ENCODE results near the gene HSPA12A.

Gene HSPA12A

DNA sequence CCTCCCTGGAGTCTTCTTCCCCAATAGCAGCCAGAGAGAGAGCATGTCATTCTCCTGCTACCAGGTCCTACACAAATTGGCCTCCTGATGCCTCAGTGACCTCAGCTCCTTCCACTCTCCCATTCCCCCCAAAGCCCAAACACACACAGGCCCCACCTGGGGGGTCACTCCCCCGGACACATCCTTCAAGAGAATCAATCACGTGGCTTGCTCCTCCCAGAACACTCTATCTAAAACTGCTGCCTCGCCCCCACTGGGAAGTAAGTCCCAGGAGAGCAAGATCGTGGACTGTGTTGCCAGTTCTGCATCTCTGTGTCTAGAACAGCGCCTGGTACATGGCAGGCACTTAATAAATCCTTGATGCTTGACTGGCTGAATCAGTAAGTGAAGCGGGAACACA lies 2.5 kb upstream of the HSPA12A start:
- in situ Hi-C loops (cut with MboI; ENCODE audit: low sequenced_read_pairs) = no loop called here

DNA sequence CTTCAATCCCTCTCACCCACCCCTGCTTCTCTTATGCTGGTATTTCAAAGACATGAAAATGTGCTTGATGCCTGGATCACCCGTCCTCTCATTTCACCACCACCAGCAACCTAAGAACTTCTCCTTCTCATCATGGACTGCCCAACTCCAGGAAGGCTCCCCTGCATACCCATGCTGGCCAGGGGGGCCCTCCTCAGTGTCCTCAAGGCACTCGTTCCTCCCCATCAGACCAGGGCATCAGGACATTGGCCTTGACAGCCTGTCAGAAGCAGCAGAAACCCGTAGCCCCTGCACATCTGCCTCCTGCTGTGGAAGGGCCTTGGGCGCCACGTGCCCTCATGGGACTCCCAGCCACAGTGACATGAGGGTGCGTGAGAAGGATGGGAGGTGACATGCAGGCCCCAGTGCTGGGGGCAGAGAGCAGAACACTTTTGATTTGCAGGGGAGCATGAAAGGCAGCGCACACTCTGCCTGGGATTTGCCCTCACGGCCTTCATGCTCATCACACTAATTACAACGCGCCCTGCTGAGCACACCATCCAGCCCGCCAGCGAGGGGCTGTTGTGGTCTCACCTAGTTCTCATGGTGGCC lies 1.9 kb upstream of the HSPA12A start:
- in situ Hi-C loops (cut with MboI; ENCODE audit: low sequenced_read_pairs) = no loop called here

DNA sequence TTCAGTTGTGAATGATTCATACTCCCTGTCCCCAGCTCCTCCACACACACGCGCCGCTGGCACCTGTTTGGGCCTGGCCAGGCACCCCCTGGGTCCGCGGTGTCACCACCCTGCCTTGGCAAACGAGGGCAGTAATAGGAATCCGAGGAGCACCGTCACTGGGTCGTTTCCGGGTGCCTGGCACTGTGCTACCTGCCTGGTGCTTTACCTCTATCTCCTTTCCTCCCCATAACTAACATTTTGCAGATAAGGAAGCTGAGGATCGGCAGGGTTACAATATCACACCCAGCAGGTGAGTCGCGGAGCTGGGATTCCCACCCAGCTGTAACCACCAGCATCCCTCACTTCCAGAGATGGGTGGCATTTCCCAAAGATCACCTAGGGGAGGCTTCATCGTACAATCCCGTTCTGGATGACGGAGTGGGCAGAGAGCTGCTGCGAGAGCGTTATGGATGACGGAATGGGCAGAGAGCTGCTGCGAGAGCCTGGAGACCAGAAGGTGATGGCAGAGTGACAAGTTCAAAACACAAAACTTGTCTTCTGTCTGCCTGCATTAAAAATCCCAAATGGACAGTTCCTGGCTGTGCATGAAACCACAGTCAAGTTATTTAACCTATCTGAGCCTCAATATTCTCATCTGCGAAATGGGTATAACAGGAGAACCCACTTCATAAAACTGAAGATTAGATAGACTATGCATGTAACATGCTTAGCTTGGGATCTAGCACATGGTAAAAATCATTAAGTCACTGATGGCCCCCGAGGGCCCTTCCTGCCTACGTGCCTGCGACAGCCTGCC lies 1.1 kb upstream of the HSPA12A start:
- in situ Hi-C loops (cut with MboI; ENCODE audit: low sequenced_read_pairs) = no loop called here

DNA sequence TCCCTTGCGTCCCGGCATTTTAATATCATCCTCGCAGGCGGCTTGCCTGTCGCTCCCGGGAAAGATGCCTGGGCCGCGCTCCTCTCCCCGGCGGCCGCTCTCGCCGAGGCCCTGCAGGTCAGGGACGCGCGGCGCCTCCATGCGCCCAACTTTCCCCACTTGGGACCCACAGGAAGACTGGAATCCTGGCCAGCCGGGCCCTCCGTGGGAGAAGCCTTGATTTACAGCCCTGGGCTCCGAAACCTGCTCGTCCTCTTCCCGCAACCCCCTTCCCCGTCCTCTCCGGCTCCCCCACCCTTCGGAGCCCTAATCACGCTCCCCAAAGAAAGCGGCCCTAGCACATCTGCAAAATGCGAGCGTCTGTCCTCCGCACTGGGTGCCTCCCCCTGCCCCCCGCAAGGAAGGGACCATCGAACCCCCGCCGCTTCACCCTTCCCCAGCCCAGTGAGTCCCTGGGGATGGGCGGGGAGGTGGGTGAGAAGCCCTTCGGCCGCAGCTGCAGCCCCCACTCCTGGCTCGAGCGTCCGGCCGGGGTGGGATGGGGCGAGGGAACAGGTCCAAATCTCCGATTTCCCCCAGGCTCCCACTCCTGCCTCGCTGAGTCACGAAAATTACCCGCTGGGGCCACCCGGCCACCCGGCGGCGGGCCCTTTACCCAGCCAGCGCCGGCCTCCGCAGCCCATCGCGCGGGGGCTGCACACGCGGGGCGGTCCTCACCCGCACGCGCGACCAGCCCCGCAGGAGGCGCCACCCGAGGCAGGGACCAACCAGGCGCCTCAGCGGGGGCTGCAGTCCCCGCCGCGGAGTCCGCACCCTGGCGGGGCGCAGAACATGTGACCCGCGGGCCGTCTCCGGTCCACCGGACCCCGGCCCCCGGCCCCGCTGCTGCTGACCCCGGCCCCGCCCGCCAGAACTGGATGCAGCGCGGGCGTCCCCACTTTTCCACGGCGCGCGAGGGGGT lies 695 bp downstream of the HSPA12A start:
- in situ Hi-C loops (cut with MboI; ENCODE audit: low sequenced_read_pairs) = no loop called here

DNA sequence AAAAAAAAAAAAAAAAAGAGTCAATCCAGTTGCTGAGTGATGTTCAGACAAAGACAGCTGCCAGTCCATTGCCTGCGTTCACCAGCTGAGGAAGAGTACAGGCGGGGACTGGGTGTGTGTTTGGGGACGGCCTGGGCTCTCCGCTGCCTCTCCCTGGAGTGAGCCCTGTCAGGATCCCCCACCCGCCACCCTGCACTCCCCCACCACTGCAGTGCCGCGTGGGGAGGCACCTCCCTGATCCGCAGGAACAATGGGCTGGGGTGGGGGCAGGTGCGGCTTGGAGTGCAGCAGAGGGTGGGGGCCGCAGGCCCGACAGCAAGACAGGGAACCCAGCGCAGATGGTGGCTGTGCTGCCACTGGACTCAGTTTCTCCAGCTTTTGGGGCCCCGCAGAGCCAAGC lies 1.4 kb downstream of the HSPA12A start:
- in situ Hi-C loops (cut with MboI; ENCODE audit: low sequenced_read_pairs) = no loop called here

DNA sequence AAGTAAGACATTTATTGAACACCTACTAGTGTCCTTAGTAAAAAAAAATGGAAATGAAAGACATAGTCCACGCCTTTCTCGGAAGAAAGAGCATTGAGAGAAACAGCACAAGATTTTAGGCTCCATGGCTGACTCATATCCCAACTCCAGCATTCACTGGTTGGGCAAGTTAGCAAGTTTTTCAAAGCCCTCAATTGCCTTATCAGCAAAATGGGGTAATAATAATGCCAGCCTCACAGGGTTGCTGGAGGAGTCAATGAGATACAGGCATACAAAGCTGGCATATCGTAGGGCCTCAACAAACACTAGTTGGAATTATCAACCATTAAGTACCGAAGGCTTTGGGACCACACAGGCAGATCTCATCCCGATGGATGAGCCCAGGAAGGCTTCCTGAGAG lies 4.0 kb downstream of the HSPA12A start:
- in situ Hi-C loops (cut with MboI; ENCODE audit: low sequenced_read_pairs) = no loop called here

DNA sequence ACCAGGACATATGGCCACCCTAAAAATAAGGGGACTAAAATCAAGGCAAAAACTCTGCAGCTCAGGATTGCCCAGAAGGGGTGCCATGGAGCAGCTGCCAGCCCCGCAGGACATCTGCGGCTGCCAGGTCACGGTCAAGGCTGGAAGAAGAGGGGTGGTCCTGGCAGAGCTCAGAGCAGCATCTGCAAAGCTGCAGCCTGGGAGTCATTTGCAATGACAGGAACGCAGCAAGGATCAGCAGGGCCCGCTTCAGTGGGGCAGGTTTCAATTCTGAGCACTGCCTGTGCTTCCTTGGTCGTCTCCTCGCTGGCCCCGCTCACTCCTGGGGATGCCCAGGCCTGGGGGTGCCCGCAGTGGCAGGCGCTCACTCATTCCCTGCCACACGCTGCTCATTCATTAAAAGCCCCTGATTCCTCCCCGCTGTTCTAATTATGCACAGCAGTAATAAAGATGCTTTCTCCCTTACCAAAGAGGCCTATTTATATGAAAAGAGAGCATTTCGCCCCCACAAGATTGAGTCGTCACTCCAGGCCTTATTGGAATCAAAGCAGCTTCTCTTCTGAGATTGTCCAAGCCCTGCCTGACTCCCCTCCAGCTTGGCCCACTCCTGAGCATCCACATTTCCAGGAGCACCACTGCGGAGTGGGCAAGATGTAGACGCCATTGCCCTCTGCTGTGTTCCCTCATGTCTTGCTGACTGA lies 4.6 kb downstream of the HSPA12A start:
- in situ Hi-C loops (cut with MboI; ENCODE audit: low sequenced_read_pairs) = no loop called here

DNA sequence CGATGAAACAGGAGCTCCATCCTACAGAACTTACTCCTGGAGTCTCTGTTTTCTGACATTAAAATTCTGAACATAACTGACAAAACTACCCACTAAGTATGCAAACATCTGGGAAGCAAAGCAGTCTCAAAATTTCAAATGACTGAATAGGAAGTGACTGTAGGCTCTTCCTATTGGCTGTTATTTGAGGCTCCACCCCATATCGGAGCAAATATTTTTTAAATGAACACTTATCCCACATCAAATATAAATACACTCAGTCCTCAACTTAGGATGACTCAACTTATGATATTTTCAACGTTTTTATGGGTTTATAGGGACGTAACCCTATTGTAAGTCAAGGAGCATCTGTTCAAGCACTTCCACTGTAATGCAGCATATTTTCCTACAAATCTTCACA lies 8.8 kb downstream of the HSPA12A start:
- in situ Hi-C loops (cut with MboI; ENCODE audit: low sequenced_read_pairs) = no loop called here

DNA sequence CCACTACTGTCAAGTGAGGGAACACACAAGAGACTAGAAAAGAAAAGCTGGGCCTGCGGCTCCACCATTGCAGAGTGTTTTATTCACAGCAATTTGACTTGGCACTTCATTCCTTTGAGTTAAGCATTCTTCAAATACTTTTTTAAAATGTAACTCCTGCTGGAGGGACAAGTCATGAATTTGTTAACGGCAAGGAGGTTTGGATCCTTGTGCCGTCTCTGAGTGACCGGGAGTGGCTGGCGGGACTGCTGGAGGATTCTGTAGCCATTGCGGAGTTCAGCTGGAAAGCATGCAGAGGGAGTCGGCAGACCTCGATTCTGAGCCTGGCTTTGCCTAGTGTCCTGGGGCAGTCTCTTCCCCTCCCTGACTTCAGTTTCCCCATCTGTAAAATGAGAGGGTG lies 9.8 kb downstream of the HSPA12A start:
- in situ Hi-C loops (cut with MboI; ENCODE audit: low sequenced_read_pairs) = no loop called here

DNA sequence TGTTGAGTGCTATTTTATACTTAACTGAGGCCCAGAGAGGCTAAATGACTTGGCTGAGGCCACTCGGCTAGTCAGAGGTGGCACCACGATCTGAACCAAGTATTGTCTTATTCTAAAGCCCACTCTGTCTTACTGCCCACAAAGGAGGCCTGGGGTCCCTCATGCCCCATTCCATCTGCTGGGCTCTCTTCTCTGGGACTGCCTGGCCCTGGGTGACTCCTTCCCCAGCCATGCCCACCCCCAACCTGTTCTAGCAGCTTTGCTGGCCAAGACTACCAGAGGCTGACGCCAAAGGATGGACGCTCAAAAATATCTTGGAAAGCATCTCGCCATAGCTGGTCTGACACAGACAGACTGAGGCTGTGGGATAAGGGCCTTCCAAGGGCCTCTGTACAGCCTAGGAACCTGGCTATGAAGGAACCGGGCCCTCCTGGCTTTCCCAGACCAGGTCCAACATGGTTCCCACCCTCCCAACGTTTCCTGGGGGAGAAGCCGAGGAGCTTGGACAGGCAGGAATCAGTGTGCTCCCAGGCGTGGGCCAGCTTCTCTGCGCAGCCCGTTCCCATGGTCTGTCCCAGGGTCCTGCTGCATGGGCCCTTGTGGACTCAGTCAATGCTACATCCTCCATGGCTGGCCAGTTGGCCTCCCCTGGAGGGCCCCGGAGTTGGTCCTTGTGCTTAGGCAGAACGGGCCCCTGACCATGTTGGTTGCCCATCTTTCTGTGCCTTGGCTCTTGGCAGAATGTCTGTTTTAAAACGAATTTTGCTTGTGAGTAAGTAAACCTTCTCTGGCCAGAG lies 11.7 kb downstream of the HSPA12A start:
- in situ Hi-C loops (cut with MboI; ENCODE audit: low sequenced_read_pairs) = no loop called here

DNA sequence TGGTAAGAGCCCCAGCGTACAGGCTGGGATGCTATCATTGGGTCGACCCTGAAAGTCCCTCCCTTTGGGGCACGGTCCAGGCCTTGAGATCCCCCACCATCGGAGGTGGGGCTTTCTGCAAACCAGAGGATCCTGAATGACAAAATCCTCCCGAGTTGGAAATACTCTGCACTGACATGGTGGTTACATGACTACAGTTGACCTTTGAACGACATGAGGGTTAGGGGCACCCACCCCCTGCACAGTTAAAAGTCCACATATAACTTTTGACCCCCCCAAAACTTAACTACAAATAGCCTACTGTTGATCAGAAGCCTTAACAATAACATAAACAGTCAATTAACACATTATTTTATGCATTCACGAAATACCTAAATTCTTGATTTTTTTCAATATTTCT lies 13.1 kb downstream of the HSPA12A start:
- in situ Hi-C loops (cut with MboI; ENCODE audit: low sequenced_read_pairs) = no loop called here

DNA sequence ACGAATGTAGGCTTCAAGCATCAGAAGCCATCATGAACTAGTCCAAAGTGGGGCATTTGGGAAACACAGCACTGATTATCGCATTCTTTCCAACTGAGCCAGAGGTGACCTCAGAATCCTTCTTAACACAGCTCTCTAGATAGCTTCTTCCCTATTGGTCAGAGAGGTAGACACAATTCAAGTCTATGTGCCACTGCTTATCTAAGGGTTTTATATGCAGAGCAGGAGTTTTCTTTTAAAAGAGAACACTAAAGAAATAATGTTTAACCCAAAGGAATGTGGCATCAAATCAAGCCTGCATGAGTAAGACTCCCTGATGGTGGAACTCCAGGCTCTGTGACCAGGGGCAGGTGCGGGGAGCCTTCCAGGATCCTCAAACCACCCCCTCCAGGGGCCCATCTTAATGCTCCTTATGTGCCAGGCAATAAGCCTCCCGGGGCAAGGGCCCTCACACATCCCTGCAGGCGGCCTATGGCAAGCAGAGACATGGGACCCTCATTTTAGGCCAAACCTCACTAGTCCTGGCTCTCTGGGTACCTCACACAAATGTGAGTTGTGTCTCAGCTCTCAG lies 13.8 kb downstream of the HSPA12A start:
- in situ Hi-C loops (cut with MboI; ENCODE audit: low sequenced_read_pairs) = no loop called here

DNA sequence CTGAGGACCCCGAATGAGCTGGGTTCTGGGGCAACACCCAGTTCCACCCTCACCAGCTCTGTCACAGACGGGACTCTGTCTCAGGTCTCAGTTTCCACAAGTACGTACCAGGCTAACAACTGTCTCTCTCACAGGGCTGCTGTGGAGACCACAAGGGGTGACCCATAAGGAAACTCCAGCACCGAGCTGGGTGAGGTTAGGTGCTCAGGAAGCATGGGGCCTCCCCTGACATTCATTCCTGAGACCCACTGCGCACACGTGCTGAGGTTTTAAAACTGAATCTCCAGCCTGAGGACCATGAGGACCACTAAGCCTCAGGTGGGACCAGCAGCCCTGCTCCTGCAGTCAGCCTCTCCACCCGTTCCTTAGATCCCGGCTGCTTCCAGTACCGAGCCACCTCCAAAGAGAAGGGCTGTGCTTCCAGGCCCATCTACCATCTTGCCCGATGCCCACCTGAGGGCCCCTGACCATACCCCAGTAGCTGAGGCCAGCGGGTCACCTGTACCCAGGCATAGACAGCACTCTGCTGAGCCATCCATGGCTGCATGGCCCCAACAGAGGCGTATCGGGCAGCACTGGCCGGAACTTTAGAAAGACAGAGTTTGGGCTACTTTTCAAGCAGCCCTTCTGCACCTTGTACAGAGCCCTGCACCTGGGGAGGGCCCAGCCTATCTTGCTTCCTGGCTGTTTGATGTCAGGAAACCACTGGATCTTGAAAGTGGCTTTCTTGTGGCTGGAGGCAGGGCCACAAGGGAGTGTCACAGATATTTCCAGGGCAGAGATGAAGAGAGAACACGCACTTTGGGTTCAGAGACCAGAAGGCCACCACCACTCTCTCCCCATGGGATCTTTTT lies 18.7 kb downstream of the HSPA12A start:
- in situ Hi-C loops (cut with MboI; ENCODE audit: low sequenced_read_pairs) = no loop called here

DNA sequence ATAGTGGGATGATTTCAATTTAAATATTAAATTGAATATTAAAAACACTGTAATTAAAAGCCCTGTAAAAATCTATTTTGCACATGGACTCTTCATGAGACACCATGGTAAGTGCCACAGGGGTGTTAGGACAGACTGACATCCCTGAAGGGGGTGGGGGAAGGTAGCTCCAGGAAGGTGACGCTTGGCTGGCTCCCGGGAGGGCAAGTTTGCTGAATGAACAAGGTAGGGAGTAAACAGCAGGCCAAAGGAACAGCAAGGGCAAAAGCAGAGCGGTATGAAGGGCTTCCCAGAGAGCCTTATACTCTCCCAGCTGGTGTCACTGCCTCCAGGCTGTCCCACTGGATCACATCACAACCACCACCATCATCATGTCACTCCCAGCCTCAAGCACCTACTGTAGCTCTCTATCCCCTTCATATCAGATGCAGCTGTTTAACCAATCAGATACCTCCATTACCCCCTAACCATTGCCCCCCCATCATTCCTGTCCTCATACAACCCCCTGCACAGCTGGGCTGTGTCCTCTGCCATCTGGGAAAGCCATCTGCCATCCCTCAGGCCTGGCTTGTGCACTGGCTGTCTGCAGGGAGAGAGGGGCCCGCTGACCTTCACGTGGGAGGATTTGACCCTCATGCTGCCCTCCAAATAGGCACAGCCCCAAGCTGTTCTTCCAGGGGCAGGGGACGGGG lies 19.5 kb downstream of the HSPA12A start:
- in situ Hi-C loops (cut with MboI; ENCODE audit: low sequenced_read_pairs) = no loop called here

DNA sequence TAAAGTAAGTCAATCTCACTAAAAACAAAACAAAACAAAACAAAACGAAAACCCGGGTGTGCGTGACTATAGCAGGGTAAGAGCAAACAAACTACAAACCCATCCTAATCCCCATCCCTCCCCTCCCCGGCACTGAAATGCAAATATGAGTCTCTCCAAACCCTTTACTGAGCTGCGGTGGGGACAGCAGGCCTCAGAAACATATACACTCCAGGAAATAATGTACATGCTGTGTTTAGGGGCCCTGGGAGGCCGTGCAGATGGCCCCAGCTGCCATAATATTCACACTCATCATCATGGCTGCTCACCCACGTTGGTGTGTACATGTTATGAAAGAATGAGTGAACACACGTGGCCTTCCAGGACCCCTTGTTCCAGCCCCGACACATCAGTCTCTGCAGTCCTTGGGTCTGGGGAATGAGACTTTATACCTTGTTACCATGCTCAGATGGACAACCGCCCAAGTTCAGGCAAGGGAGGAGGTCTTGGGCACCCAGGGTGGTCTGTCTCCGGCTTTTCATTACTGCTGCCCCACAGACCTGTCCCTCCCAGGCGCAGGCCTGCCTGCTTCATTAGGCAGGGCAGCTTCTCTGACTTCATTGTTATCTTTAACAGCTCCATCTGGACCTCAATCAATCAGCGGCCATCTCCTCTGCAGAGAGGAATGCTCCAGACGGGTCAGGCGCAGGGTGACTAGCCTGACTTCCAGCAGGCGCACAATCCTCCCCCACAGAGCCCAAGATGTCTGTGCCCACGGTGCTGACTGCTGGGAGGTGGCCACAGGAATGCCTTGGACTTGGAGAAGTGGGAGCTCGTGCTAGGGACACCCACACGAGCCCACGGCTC lies 20.6 kb downstream of the HSPA12A start:
- in situ Hi-C loops (cut with MboI; ENCODE audit: low sequenced_read_pairs) = no loop called here

DNA sequence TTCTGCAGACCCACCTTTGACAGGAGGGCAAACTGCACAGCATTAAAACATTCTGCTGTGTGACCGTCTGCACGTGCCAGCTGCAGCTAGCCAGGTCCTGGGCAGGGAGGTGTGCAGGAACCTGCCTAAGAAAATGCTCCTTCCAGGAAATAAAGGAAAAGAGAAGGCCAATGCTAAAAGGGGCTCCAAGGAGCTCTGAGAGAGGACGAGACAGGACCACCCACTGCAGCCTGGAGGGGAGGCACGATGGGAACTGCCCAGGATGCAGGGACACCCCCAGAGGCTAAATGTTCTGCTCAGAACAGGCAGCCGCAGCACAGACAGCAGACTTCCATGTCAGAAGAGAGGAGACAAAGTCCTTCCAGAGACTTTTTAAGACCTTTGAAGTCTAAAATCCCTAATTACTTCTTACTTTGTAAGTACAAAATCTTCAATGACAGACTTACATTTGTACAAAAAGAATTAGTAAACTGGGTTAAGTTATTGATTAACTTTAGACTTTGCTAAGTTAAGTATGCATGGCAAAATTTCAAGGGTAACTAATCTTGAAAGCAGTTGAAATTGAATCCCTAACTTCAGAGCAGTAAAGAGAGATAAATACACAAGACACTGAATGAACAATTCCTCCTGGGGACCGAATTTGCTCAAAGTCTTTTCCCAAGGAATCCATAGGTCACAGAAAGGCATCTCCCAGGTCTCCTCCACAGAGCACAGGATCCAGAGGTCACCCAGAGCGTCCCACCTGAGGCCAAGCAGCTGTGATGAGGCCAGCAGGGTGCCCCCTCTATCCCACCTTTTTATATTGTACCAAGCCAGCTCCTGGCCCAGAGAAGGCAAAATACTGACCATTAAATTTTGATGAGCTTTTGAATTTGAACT lies 21.5 kb downstream of the HSPA12A start:
- in situ Hi-C loops (cut with MboI; ENCODE audit: low sequenced_read_pairs) = no loop called here

DNA sequence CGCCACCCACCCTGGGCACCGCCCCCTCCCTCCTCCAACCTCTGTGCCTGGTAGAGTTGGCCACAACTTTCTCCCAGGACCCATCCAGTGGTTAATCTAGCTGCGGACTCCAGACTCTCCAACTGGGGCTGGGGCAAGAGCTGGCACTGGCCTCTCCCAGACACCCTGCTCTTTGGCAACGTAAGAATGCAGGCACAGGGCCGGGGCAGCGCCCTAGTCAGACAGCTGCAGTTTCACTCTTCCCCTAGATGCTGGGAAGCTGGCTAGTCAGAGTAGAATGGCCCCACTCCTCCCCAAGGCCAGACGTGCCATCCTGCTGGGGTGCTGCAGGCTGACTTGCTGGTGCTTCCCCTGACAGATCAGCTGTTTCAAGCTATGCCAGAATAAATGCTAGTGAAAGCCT lies 22.1 kb downstream of the HSPA12A start:
- in situ Hi-C loops (cut with MboI; ENCODE audit: low sequenced_read_pairs) = no loop called here

Measured in HL-60/S4 treated with retinoic acid at 250 ng/mL for 4 days and 3 days (cell line).